CD4-positive, CD25-positive, alpha-beta regulatory T cell (primary cell): Measurements from ENCODE around the gene PILRB. TPM values are rescaled to one million over a fixed set of nuclear protein-coding genes. Genes with fewer than 3 reads are reported as not detected.
"Not testable (repeated sequence)": the region's sequence is repeated elsewhere in the genome, so short reads cannot be mapped to it uniquely, and the experiment has no call there.

Experiments
- ATAC-seq, 2 donors: fragments of 150-1000 bp; cut with Tn5 transposase; one replicate each; pipeline ENCODE4 v1.10.0; 2021; ENCODE audit warnings: low read depth in 2 of 2, moderate number of reproducible peaks in 2 of 2, moderate library complexity in 1 of 2
- DNase-seq, 3 donors: peaks; one replicate each; pipeline versions ENCODE4 v3.0.0 to v3.0.0-alpha.2; 2012 to 2022; ENCODE audit warnings: mixed read lengths in 1 of 3
- H3K27ac ChIP-seq: one replicate; pipeline ENCODE4 v1.7.0; 2013; ENCODE audit warnings: mild to moderate bottlenecking, low read length; ENCODE audit not compliant: insufficient read depth, poor library complexity, severe bottlenecking
- H3K27me3 ChIP-seq: one replicate; pipeline ENCODE4 v1.7.0; 2013; ENCODE audit warnings: low read length; ENCODE audit not compliant: control insufficient read depth, insufficient read depth
- H3K36me3 ChIP-seq: one replicate; pipeline ENCODE4 v1.7.0; 2013; ENCODE audit warnings: mild to moderate bottlenecking, low read length, moderate library complexity; ENCODE audit not compliant: control insufficient read depth, insufficient read depth
- H3K4me1 ChIP-seq: 2 replicates; pipeline ENCODE4 v1.7.0; 2013; ENCODE audit warnings: mild to moderate bottlenecking, low read length; ENCODE audit not compliant: insufficient read depth, control insufficient read depth, poor library complexity, severe bottlenecking
- H3K4me3 ChIP-seq: one replicate; pipeline ENCODE4 v1.7.0; 2013; ENCODE audit warnings: low read depth, mild to moderate bottlenecking, low read length, moderate library complexity
- H3K9me3 ChIP-seq, 2 experiments: 1 replicate in 1 of 2; 2 replicates in 1 of 2; pipeline ENCODE4 v1.7.0; 2013; ENCODE audit warnings: low read length in 2 of 2, mild to moderate bottlenecking in 1 of 2, moderate library complexity in 1 of 2; ENCODE audit not compliant: control insufficient read depth in 2 of 2
- H3K27ac Mint-ChIP-seq, 3 donors: one replicate each; pipeline ENCODE4 v1.8.0; 2020 to 2022; ENCODE audit warnings: mild to moderate bottlenecking in 3 of 3, mixed read lengths in 3 of 3, moderate library complexity in 2 of 3
- H3K27me3 Mint-ChIP-seq: one replicate; pipeline ENCODE4 v1.8.0; 2022; ENCODE audit warnings: mild to moderate bottlenecking, mixed read lengths
- H3K36me3 Mint-ChIP-seq: one replicate; pipeline ENCODE4 v1.8.0; 2020; ENCODE audit warnings: mixed read lengths
- H3K4me1 Mint-ChIP-seq, 4 donors: one replicate each; pipeline ENCODE4 v1.8.0; 2020 to 2022; ENCODE audit warnings: mixed read lengths in 4 of 4, mild to moderate bottlenecking in 1 of 4
- H3K4me3 Mint-ChIP-seq, 4 donors: one replicate each; pipeline ENCODE4 v1.8.0; 2020 to 2022; ENCODE audit warnings: mild to moderate bottlenecking in 4 of 4, mixed read lengths in 4 of 4, moderate library complexity in 3 of 4
- H3K9me3 Mint-ChIP-seq, 7 donors: one replicate each; pipeline ENCODE4 v1.8.0; 2020 to 2022; ENCODE audit warnings: mixed read lengths in 7 of 7, mild to moderate bottlenecking in 3 of 7, moderate library complexity in 2 of 7
- polyA plus RNA-seq, 4 donors: library from polyadenylated mRNA; unstranded; fragments of 300-500 nt; fragmentation: Illumina TruSeq; gene quantifications; one replicate each; pipeline ENCODE4 v1.2.3, GENCODE V29; 2021
- total RNA-seq: library from RNA; stranded (reverse); gene quantifications from one replicate; pipeline ENCODE4 v1.2.3, GENCODE V29; 2022

PILRB gene
- total and polyA plus RNA-seq, 5 donors from 2014 or later = 2.1 to 88.0 (median 2.8) TPM

DNA sequence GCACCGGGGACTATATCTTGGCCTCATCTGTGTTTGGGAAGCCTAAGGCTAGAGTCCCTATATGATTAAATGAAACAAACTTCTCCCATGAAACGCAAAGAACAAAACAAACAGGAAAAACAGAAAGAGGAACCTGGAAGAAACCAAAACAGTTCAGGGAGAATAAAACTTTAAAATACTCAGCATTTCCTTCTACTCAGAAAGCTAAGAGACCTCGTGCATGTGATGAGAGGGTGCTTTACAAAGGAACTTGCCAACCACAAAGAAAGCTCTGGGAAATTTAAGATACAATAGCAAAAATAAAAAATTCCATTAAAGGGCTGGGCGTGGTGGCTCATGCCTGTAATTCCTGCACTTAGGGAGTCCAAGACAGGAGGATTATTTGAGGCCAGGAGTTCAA lies 22.3 kb downstream of the PILRB start:
- DNase-seq = no peak
- H3K4me3 Mint-ChIP-seq = no peak overlapping the region
- peaks cover 9% of the 10 kb centered on the region for H3K27me3 Mint-ChIP-seq
- Histone ChIP-seq H3K27me3 (no peaks in the 10 kb centered on the region), H3K27ac (no peak overlapping the region), H3K36me3 (no peaks in the 10 kb centered on the region), H3K9me3 (no peaks in the 10 kb centered on the region), H3K4me3 (no peak overlapping the region), H3K4me1 (no peaks in the 10 kb centered on the region)
- ATAC-seq = no peak
- H3K9me3 Mint-ChIP-seq = peaks cover 0 to 2% (median 0%) of the 10 kb centered on the region in 7 donors
- peak overlapping the region in 1 of 3 donors; percentile 17 for H3K27ac Mint-ChIP-seq
- peaks cover 10% of the 10 kb centered on the region for H3K36me3 Mint-ChIP-seq
- H3K4me1 Mint-ChIP-seq = peaks cover 0 to 7% (median 6%) of the 10 kb centered on the region in 4 donors

DNA sequence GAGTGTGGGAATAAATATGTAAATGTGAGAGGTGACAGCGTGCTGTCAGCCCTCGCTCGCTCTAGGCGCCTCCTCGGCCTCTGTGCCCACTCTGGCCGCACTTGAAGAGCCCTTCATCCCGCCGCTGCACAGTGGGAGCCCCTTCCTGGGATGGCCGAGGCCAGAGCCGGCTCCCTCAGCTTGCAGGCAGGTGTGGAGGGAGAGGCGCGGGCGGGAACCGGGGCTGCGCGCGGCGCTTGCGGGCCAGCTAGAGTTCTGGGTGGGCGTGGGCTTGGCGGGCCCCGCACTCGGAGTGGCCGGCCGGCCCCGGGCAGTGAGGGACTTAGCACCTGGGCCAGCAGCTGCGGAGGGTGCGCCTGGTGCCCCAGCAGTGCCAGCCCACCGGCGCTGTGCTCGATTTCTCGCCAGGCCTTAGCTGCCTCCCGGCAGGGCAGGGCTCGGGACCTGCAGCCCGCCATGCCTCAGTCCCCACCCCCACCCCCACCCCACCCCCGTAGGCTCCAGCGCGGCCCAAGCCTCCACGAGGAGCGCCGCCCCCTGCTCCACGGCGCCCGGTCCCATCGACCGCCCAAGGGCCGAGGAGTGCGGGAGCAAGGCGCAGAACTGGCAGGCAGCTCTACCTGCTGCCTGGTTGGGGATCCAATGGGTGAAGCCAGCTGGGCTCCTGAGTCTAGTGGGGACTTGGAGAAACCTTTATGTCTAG lies 23.8 kb downstream of the PILRB start:
- H3K36me3 ChIP-seq, H3K9me3 ChIP-seq, H3K4me3 ChIP-seq, H3K4me3 Mint-ChIP-seq, H3K4me1 Mint-ChIP-seq, DNase-seq, H3K36me3 Mint-ChIP-seq, H3K9me3 Mint-ChIP-seq, H3K27ac ChIP-seq, H3K27me3 ChIP-seq, H3K4me1 ChIP-seq, H3K27ac Mint-ChIP-seq, ATAC-seq: not testable (repeated sequence)
- peaks cover 15% of the 10 kb centered on the region for H3K27me3 Mint-ChIP-seq

DNA sequence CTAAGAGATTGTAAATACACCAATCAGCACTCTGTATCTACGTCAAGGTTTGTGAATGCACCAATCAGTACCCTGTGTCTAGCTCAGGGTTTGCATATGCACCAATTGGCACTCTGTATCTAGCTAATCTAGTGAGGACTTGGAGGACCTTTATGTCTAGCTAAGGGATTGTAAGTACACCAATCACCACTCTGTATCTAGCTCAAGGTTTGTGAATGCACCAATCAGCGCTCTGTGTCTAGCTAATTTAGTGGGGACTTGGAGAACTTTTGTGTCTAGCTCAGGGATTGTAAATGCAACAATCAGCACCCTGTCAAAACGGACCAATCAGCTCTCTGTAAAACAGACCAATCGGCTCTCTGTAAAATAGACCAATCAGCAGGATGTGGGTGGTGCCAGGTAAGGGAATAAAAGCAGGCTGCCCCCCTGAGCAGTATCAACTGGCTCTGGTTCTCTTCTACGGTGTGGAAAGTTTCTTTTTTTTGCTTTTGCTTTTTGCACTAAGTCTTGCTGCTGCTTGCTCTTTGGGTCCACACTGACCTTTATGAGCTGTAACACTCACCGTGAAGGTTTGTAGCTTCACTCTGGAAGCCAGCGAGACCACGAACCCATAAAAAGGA lies 24.4 kb downstream of the PILRB start:
- not testable (repeated sequence) for H3K4me1 ChIP-seq, H3K27ac ChIP-seq, H3K27ac Mint-ChIP-seq, H3K36me3 Mint-ChIP-seq, ATAC-seq, DNase-seq, H3K4me3 ChIP-seq, H3K9me3 Mint-ChIP-seq, H3K27me3 ChIP-seq, H3K9me3 ChIP-seq, H3K36me3 ChIP-seq, H3K4me1 Mint-ChIP-seq
- H3K27me3 Mint-ChIP-seq = peaks cover 15% of the 10 kb centered on the region
- H3K4me3 Mint-ChIP-seq = peak overlapping the region in 1 of 4 donors; percentile 68

DNA sequence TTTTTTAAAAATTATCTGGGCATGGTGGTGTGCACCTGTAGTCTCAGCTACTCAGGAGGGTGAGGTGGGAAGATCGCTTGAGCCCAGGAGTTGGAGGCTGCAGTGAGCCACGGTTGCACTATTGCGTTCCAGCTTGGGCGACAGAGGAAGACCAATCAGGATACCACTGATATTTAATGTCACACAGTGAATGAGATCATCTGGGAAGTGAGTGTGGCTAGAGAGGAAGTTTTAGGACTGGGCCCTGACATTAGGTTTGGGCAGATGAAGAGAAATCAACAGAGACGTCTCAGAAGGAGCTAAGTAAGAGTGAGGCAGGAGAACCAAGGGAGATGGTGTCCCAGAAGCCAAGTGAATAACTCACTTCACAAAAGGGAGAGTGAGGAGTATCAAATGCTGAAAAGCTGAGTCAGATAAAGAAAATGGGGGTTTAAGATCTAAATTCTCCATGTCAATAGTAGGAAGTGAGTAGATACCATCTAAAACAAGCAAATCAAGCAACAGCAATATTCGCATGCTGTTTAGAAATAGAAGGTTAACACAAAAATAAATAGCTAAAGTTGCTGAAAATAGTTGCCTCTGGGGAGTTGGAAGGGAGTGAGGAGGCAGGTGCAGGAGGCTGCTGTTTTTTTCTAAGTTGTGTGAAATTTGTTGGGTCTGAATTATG lies 26.8 kb downstream of the PILRB start:
- H3K27me3 ChIP-seq = no peaks in the 10 kb centered on the region
- Mint-ChIP-seq H3K4me1 (peaks cover 0 to 6% (median 5%) of the 10 kb centered on the region in 4 donors), H3K27me3 (peaks cover 15% of the 10 kb centered on the region), H3K36me3 (peaks cover 10% of the 10 kb centered on the region), H3K4me3 (no peak overlapping the region), H3K27ac (no peak overlapping the region), H3K9me3 (peaks cover 0 to 2% (median 0%) of the 10 kb centered on the region in 7 donors)
- no peak overlapping the region for H3K4me3 ChIP-seq
- no peak for DNase-seq
- no peaks in the 10 kb centered on the region for H3K36me3 ChIP-seq
- no peaks in the 10 kb centered on the region for H3K9me3 ChIP-seq
- H3K27ac ChIP-seq = no peak overlapping the region
- no peaks in the 10 kb centered on the region for H3K4me1 ChIP-seq
- ATAC-seq = no peak

DNA sequence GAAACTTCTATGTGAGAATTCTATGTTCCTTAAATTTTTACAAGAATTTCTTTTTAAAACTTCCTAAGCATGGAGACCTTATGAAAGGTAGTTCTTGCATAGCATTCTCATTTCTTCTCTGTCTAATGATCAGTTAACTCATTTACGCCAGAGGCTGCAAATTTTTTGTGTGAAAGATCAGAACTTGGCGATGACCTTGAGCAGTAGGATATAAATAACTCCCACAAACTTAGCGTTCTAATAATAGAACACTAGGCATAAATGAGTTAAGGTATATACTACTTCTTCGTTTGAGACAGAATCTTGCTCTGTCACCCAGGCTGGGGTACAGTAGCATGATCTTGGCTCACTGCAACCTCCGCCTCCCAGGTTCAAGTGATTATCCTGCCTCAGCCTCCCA lies 29.0 kb downstream of the PILRB start:
- ATAC-seq (no peak), DNase-seq (no peak)
- H3K27ac Mint-ChIP-seq = no peak overlapping the region
- peaks cover 0 to 6% (median 5%) of the 10 kb centered on the region in 4 donors for H3K4me1 Mint-ChIP-seq
- H3K36me3 Mint-ChIP-seq = peaks cover 13% of the 10 kb centered on the region
- Histone ChIP-seq H3K4me3 (no peak overlapping the region), H3K9me3 (no peaks in the 10 kb centered on the region), H3K36me3 (no peaks in the 10 kb centered on the region), H3K27me3 (no peaks in the 10 kb centered on the region), H3K4me1 (no peaks in the 10 kb centered on the region), H3K27ac (no peak overlapping the region)
- no peak overlapping the region for H3K4me3 Mint-ChIP-seq
- H3K27me3 Mint-ChIP-seq = peaks cover 22% of the 10 kb centered on the region
- peaks cover 0 to 2% (median 0%) of the 10 kb centered on the region in 7 donors for H3K9me3 Mint-ChIP-seq

DNA sequence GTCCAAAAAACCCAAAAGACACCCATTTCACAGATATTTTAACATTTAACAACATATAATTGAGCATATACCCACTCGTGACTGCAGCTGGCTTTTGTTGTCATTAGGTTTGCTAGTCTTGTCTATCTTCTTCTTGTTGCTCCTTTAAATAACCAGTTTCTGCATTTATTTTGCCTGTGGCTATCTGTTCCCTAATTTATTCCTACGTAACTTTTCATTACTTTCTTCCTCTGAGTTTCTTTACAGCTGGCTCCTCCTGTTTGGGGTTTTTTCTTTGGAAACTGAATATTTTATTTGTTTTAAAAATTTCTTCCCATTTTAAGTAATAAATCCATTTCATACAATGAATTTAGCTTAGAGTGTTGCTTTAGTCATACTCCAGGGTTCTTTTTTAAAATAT lies 29.8 kb downstream of the PILRB start:
- Histone ChIP-seq H3K4me1 (no peaks in the 10 kb centered on the region), H3K4me3 (no peak overlapping the region), H3K36me3 (no peaks in the 10 kb centered on the region), H3K27me3 (no peaks in the 10 kb centered on the region), H3K27ac (no peak overlapping the region), H3K9me3 (no peaks in the 10 kb centered on the region)
- Mint-ChIP-seq H3K9me3 (peaks cover 0 to 2% (median 0%) of the 10 kb centered on the region in 7 donors), H3K27me3 (peaks cover 22% of the 10 kb centered on the region), H3K4me1 (peaks cover 0 to 5% (median 2%) of the 10 kb centered on the region in 4 donors), H3K36me3 (peaks cover 13% of the 10 kb centered on the region), H3K27ac (no peak overlapping the region), H3K4me3 (no peak overlapping the region)
- DNase-seq = no peak
- ATAC-seq = no peak

DNA sequence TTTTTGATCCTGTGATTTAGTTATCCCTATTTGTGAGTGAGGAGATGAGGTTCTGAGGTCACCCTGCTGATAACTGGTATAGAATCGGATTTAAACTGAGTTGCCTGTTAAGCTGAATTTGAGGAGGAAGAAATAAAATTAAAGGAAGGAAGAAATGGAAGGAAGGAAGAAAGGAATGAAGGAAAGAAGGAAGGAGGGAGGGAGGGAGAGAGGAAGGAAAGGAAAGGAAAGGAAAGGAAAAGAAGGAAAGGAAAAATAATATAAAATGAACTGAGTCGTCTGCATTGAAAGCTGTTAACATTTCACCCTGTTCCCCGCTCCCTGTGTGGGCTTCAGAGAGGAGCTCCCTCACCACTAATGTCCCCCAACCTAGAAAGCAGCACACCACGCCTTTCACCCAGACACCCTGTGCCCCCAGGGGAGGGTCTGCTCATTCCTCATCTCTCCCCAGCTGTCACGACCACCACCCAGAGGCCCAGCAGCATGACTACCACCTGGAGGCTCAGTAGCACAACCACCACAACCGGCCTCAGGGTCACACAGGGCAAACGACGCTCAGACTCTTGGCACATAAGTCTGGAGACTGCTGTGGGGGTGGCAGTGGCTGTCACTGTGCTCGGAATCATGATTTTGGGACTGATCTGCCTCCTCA lies 31.6 kb downstream of the PILRB start:
- Histone ChIP-seq H3K4me3 (no peak overlapping the region), H3K27me3 (peaks cover 2% of the 10 kb centered on the region), H3K27ac (no peak overlapping the region), H3K36me3 (no peaks in the 10 kb centered on the region), H3K9me3 (no peaks in the 10 kb centered on the region), H3K4me1 (no peaks in the 10 kb centered on the region)
- H3K27me3 Mint-ChIP-seq = peaks cover 22% of the 10 kb centered on the region
- ATAC-seq = no peak
- no peak for DNase-seq
- no peak overlapping the region for H3K4me3 Mint-ChIP-seq
- H3K4me1 Mint-ChIP-seq = no peaks in the 10 kb centered on the region
- peaks cover 7% of the 10 kb centered on the region for H3K36me3 Mint-ChIP-seq
- H3K27ac Mint-ChIP-seq = no peak overlapping the region
- H3K9me3 Mint-ChIP-seq = peaks cover 0 to 1% (median 0%) of the 10 kb centered on the region in 7 donors
